Liver (tissue), 3 donors: ENCODE measurements around the gene ST7L.

Experiments used
- NR2F2 ChIP-seq: IDR thresholded peaks from 2 replicates; pipeline ENCODE4 v1.6.1; 2016; ENCODE audit warnings: antibody characterized with exemption
- RAD21 ChIP-seq, 2 donors: IDR thresholded peaks; 2 replicates each; pipeline ENCODE4 v1.6.1; 2016; ENCODE audit warnings: antibody characterized with exemption in 2 of 2, mild to moderate bottlenecking in 2 of 2
- RXRA ChIP-seq, 2 donors: IDR thresholded peaks; 2 replicates each; pipeline ENCODE4 v1.6.1; 2017 to 2018; ENCODE audit warnings: antibody characterized with exemption in 2 of 2, mild to moderate bottlenecking in 1 of 2
- TF ChIP-seq, protein P1 (sequence below): fragments of 150-350 bp; IDR thresholded peaks from 2 replicates; pipeline ENCODE4 v1.5.1; 2017; ENCODE audit warnings: improper control_type of control experiment, low read depth, low read length; ENCODE audit not compliant: missing input control
- TF ChIP-seq, protein P2 (sequence below): IDR thresholded peaks from 2 replicates; pipeline ENCODE4 v1.6.1; 2016; ENCODE audit warnings: antibody characterized with exemption
- TF ChIP-seq, protein P3 (sequence below): IDR thresholded peaks from 2 replicates; pipeline ENCODE4 v1.6.1; 2016; ENCODE audit warnings: antibody characterized with exemption
- donor health status: healthy.
- donor health status: healthy.

DNA sequence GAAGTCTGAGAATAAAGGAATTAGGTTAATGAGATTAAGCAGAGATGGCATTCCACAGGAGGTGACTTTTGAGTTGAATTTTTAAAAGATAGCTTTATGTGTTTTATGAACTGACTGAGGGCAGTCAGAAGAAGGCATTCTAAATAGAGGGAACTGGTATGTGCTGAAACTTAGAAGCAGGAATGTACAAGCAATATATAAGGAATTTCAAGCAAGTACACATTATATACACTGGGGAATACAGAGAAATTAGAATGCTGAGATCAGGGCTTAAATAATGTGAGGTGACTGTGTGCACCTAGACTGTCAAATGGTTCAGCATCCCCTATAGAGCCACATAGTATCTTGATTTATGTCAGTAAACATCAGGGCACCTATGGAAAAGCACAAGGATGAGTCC is 90.9 kb downstream of the ST7L start:
- TF ChIP-seq NR2F2 (no peak), RXRA (IDR thresholded peaks at IDR 0.05) (no peak), RAD21 (IDR thresholded peaks at IDR 0.05) (no peak)
- TF ChIP-seq, protein P1, sequence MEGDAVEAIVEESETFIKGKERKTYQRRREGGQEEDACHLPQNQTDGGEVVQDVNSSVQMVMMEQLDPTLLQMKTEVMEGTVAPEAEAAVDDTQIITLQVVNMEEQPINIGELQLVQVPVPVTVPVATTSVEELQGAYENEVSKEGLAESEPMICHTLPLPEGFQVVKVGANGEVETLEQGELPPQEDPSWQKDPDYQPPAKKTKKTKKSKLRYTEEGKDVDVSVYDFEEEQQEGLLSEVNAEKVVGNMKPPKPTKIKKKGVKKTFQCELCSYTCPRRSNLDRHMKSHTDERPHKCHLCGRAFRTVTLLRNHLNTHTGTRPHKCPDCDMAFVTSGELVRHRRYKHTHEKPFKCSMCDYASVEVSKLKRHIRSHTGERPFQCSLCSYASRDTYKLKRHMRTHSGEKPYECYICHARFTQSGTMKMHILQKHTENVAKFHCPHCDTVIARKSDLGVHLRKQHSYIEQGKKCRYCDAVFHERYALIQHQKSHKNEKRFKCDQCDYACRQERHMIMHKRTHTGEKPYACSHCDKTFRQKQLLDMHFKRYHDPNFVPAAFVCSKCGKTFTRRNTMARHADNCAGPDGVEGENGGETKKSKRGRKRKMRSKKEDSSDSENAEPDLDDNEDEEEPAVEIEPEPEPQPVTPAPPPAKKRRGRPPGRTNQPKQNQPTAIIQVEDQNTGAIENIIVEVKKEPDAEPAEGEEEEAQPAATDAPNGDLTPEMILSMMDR = no peak
- TF ChIP-seq, protein P2, sequence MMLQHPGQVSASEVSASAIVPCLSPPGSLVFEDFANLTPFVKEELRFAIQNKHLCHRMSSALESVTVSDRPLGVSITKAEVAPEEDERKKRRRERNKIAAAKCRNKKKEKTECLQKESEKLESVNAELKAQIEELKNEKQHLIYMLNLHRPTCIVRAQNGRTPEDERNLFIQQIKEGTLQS = no peak
- TF ChIP-seq, protein P3, sequence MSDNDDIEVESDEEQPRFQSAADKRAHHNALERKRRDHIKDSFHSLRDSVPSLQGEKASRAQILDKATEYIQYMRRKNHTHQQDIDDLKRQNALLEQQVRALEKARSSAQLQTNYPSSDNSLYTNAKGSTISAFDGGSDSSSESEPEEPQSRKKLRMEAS = no peak
